Measurements from ENCODE around the gene GPX5. TPM values are rescaled to one million over a fixed set of nuclear protein-coding genes. Genes with fewer than 3 reads are reported as not detected.

Gene GPX5
- total RNA-seq, 2 experiments from 2014 or later = 0.09 TPM; not detected in 1

DNA sequence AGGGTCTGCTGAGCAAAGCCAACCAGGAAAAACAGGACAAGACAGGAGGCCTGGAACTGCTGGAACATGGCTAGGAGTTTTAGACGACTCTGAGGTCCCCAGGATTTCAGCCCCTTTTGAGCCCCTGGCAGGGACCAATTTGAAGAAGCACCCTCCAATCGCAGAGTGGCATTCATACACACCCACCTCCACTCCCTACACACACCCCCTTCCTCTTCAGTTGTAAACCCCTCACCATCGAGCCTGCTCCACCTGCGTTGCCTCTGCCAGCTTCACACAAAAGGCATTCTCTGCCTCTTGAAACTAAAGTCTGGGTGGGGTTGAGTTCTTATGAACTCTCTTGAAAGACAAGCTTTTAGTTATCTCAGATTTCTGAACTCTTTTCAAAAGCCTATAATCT is 10.0 kb upstream of the GPX5 start, which contains the start of gene GPX6:
Gene GPX6 (minus strand): TSS at position 118 of the 400 bp plus-strand sequence. CDS start 50 bp downstream, at position 68.
- H2AFZ ChIP-seq (ENCODE audit: low read length) = no peak within 1 kb of the TSS
- no peak within 1 kb of the TSS for H3K4me2 ChIP-seq (ENCODE audit: low read length)
- intact Hi-C loops (cut with micrococcal nuclease; ENCODE audit: unreplicated experiment) = no loop called here
- H4K20me1 ChIP-seq (ENCODE audit: insufficient read depth, low read length) = no peaks in the 10 kb centered on the region
- H3K4me3 ChIP-seq (ENCODE audit: low read depth, low read length, poor library complexity, severe bottlenecking) = no peak within 1 kb of the TSS
- H3K9me3 ChIP-seq (ENCODE audit: low read length) = no peaks in the 10 kb centered on the region
- no peak within 1 kb of the TSS for H3K27ac ChIP-seq (ENCODE audit: low read depth, low read length, poor library complexity, severe bottlenecking)
- no TSS peak for BruUV-seq (replicated peaks)
- no peaks in the 10 kb centered on the region for H3K36me3 ChIP-seq (ENCODE audit: insufficient read depth, low read length)
- H3K4me1 ChIP-seq (ENCODE audit: insufficient read depth, low read length, poor library complexity, severe bottlenecking) = no peaks in the 10 kb centered on the region
- TF ChIP-seq EZH2phosphoT487 (IDR thresholded peaks at IDR 0.05; ENCODE audit: borderline replicate concordance, low read depth, low read length) = no peak
- TF ChIP-seq, protein P1, sequence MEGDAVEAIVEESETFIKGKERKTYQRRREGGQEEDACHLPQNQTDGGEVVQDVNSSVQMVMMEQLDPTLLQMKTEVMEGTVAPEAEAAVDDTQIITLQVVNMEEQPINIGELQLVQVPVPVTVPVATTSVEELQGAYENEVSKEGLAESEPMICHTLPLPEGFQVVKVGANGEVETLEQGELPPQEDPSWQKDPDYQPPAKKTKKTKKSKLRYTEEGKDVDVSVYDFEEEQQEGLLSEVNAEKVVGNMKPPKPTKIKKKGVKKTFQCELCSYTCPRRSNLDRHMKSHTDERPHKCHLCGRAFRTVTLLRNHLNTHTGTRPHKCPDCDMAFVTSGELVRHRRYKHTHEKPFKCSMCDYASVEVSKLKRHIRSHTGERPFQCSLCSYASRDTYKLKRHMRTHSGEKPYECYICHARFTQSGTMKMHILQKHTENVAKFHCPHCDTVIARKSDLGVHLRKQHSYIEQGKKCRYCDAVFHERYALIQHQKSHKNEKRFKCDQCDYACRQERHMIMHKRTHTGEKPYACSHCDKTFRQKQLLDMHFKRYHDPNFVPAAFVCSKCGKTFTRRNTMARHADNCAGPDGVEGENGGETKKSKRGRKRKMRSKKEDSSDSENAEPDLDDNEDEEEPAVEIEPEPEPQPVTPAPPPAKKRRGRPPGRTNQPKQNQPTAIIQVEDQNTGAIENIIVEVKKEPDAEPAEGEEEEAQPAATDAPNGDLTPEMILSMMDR (conservative IDR thresholded peaks at IDR 0.05; ENCODE audit: low read length) = no peak
- CTCF ChIA-PET (ENCODE audit: unreplicated experiment) = no interaction called here
- DNase-seq (ENCODE audit: low spot score) = no peak
- no peaks in the 10 kb centered on the region for H3K9me2 ChIP-seq (ENCODE audit: insufficient read depth, low read length)
- H3K79me2 ChIP-seq (ENCODE audit: insufficient read depth, low read depth, low read length) = no peaks in the 10 kb centered on the region
- POLR2A ChIA-PET = interaction anchor here (0.6 kb wide), 2 partner anchors 62 to 1272 kb away, joined by 3 to 4 read pairs; no protein-coding TSS in a partner anchor

DNA sequence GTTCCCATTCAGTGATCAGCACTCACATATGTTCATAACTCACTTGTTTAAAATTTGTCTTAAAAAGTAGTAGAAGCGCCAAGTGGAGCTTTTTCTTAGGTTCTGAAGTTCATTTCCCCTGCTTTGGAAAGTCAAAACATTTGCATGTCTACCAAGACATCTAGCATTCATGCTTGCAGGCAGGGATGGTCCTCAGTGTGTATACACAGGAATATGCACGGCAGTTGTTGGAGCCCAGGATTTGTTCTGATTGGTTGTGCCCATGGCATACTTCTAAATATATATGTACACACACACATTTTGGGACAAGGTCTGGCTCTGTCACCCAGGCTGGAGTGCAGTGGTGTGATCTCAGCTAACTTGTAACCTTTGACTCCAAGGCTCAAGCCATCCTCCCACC is 7.7 kb upstream of the GPX5 start:
- intact Hi-C loops (cut with micrococcal nuclease; ENCODE audit: unreplicated experiment) = no loop called here
- Histone ChIP-seq H3K9me3 (ENCODE audit: low read length) (no peaks in the 10 kb centered on the region), H3K36me3 (ENCODE audit: insufficient read depth, low read length) (no peaks in the 10 kb centered on the region), H3K4me3 (ENCODE audit: low read depth, low read length, poor library complexity, severe bottlenecking) (no peak overlapping the region), H3K79me2 (ENCODE audit: insufficient read depth, low read depth, low read length) (no peaks in the 10 kb centered on the region), H3K27ac (ENCODE audit: low read depth, low read length, poor library complexity, severe bottlenecking) (no peak overlapping the region), H3K4me1 (ENCODE audit: insufficient read depth, low read length, poor library complexity, severe bottlenecking) (no peaks in the 10 kb centered on the region), H4K20me1 (ENCODE audit: insufficient read depth, low read length) (no peaks in the 10 kb centered on the region), H3K9me2 (ENCODE audit: insufficient read depth, low read length) (no peaks in the 10 kb centered on the region), H2AFZ (ENCODE audit: low read length) (no peak overlapping the region), H3K4me2 (ENCODE audit: low read length) (no peak overlapping the region)
- TF ChIP-seq, protein P1 (conservative IDR thresholded peaks at IDR 0.05; ENCODE audit: low read length) = no peak
- no peak for TF ChIP-seq EZH2phosphoT487 (IDR thresholded peaks at IDR 0.05; ENCODE audit: borderline replicate concordance, low read depth, low read length)
- ChIA-PET CTCF (ENCODE audit: unreplicated experiment) (no interaction called here), POLR2A (no interaction called here)
- DNase-seq (ENCODE audit: low spot score) = no peak
- BruUV-seq (replicated peaks) = no TSS peak

DNA sequence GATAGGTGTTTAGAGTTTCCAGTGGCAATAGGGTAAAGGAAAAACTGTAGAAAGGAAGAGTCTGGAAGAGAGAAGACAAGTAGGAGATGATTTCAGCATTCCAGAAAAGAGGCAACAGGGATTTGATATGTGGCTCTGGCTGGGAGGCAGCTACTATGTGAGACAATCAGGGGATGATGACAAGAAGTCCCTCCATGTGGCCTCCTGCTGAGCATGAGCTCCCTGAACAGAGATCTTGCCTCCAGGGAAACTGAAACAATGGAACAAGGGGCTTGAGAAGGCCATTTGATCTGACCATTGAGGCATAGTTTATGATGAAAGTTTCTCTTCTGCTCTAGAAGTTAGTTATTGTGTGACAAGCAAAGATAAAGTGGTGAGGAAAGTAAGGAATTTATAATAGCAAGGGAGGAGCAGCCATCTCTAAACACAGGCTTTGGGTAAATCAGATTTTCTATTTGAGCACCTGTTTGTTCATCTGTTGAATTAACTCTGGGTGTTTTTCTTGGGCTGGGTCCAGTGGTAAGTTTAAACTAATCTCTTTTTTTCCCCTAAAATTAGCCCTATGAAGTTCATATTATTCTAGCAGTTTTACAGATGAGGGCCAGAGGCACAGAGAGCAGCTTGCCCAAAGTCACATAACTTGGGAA is 3.0 kb upstream of the GPX5 start:
- Histone ChIP-seq H4K20me1 (ENCODE audit: insufficient read depth, low read length) (no peaks in the 10 kb centered on the region), H3K4me2 (ENCODE audit: low read length) (no peak overlapping the region), H3K4me3 (ENCODE audit: low read depth, low read length, poor library complexity, severe bottlenecking) (no peak overlapping the region), H3K9me2 (ENCODE audit: insufficient read depth, low read length) (no peaks in the 10 kb centered on the region), H3K27ac (ENCODE audit: low read depth, low read length, poor library complexity, severe bottlenecking) (no peak overlapping the region), H3K4me1 (ENCODE audit: insufficient read depth, low read length, poor library complexity, severe bottlenecking) (no peaks in the 10 kb centered on the region), H3K79me2 (ENCODE audit: insufficient read depth, low read depth, low read length) (no peaks in the 10 kb centered on the region), H3K36me3 (ENCODE audit: insufficient read depth, low read length) (no peaks in the 10 kb centered on the region), H3K9me3 (ENCODE audit: low read length) (no peaks in the 10 kb centered on the region), H2AFZ (ENCODE audit: low read length) (no peak overlapping the region)
- BruUV-seq (replicated peaks) = no TSS peak
- CTCF ChIA-PET (ENCODE audit: unreplicated experiment) = no interaction called here
- no peak for DNase-seq (ENCODE audit: low spot score)
- TF ChIP-seq, protein P1 (conservative IDR thresholded peaks at IDR 0.05; ENCODE audit: low read length) = no peak
- no peak for TF ChIP-seq EZH2phosphoT487 (IDR thresholded peaks at IDR 0.05; ENCODE audit: borderline replicate concordance, low read depth, low read length)
- intact Hi-C loops (cut with micrococcal nuclease; ENCODE audit: unreplicated experiment) = no loop called here
- POLR2A ChIA-PET = interaction anchor here (0.9 kb wide), 1 partner anchor 82 kb away, joined by 3 read pairs; no protein-coding TSS in a partner anchor

Measured in OCI-LY7 (cell line).